GM19351 (cell line): ENCODE data around the gene CLEC4G.

Source experiments
- ATAC-seq: cut with Tn5 transposase; IDR thresholded peaks from one replicate; pipeline ENCODE4 v1.9.1; 2021; ENCODE audit warnings: mild to moderate bottlenecking, moderate library complexity; ENCODE audit not compliant: unreplicated experiment

Gene CLEC4G

DNA sequence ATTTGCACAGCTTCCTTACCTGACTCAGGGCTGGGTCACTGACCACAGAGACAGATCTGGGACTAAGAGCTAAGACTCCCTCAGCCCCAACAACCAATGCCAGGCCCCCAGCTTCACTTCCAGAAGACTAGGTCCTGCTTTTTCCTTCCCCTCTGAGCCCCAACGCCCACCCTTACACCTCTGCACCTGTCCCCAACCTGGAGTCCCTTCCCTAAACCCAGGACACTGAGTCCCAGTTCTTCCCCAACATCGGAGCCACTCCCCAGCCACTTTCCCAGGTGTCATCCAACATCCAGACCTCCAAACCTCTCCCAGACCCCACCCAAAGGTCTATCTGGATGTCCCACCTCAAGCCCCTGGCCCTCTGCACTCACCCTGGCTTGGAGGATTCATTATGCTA lies 32.9 kb downstream of the CLEC4G start:
- ATAC-seq, result no peak

DNA sequence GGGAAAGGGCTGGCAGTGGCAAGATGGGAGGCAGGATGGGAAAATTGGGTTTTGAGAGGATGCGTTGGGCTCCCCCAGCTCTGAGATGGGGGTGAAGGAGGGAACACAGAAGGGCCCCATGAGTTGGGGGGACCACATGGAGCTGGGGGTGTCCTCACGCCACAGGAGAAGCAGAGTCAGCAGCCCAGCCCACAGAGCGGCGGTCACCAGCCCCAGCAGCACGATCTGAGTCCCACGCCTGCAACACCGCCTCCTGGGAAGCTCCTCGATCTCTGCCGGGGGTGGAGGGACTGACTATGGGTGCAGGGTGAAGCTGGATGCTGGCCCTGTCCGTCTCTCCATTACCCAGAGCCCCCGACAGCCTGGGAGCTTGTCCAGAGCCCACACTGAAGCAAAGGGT lies 33.3 kb downstream of the CLEC4G start:
- no peak for ATAC-seq

DNA sequence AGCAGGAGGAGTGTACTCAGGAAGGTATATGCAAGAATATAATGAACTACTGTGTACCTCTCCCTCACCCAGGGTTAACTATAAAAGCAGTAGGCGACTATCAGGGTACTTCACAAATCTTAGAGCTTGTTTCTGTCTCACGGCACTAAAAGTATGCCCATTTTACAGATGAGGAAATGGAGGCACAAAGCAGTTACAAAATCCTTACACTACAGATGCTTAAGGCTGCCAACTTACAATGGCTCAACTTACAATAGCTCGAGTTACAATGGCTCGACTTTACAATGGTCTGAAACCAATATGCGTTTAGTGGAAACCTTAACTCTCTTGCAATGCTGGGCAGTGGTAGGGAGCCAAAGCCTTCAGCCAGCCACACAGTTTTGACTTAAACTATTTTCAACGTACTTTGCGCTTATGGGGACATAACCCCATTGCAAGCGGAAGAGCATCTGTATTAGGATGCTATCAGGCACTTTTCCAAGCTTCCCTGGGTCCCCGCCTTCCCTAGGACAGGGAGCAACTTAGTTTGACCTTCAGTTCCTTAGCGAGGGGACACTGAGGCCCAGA lies 34.1 kb downstream of the CLEC4G start:
- ATAC-seq, result no peak

DNA sequence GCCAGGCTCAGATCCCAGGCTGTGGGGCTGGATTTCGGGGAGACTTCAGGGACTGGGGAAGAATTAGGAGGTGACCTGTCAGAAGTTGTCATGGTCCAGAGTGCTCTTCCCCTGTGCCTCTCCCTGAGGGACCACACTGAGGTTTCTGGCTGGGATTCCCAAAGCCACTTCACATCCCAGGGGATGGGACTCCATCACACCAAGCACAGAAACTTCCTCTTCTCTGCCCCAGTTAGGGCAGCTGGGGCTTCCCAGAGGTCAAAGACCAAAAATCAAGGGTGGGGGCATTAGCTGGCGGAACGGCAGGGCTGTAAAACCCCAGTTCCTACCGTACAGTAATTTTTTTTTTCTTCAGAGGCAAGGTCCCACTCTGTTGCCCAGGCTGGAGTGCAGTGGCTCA lies 37.4 kb downstream of the CLEC4G start:
- no peak for ATAC-seq

DNA sequence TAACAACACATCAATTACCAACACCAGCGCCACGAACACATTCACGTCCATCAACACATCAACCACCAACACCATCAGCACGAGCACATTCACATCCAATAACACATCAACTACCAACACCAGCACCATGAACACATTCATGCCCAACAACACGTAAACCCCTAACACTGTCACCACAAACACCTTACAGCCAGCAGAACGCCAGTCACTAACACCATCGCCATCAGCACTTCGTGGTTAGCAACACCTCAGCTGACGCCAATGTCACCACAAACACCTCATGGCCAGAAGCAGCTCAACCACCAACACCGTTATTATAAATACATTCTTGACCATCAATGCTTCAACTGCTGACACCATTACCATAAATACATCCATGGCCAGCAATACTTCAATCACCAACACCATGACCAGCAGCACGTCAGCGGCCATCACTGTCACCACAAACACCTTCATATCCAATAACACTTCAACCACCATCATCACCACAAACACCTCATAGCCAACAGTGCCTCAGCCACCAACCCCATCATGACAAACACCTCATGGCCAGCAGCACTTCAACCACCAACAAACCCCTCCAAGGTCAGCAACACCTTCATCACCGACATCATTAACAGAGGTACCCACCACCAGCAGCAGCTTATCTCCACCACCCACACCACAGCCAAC lies 39.4 kb downstream of the CLEC4G start:
- ATAC-seq, result no peak

DNA sequence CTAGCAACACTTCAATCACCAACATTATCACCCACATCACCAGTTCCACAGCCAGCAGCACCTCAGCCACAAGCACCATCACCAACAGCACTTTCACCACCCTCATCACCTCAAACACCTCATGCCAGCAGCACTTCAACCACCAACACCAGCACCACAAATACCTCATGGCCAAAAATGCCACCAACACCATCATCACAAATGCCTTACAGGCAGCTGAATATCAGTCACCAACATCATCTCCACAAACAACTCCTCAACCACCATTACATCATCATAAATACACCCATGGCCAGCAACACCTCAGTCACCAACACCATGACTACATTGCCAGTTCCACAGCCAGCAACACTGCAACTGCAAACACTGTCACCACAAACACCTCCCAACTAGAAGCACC lies 40.4 kb downstream of the CLEC4G start:
- no peak for ATAC-seq

DNA sequence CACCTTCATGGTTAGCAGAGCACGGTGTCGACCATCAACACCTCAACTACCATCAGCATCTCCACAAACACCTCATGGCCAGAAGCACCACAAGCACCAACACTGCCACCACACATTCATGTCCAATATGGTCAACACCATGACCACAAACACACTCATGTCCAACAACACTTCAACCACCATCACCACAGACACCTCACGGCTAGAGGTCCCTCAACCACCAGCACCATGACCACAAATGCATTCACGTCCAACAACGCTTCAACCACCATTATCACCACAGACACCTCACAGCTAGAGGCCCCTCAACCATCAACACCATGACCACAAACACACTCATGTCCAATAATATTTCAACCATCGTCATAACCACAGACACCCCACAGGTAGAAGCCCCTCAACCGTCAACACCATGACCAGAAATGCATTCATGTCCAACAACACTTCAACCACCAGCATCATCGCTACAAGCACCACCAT lies 41.1 kb downstream of the CLEC4G start:
- no peak for ATAC-seq

DNA sequence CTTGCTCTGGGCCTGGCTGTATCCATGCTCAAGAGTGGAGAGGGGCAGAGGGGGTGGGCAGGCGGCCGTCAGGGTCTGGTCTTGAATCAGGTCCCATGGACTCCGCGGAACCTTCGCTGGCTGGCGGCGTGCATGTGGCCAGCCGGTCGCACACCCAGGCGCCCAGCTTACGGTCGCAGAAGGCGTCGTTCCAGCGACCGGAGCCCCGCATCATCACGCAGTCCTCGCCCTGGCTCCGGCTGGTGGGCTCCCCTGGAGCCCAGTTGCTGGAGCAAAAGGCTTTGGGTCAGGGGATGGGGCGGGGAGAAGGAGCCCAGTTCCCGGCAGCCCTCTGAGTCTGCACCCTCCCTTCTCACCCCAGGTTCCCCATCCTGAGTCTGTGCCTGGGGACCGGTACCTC lies 42.7 kb downstream of the CLEC4G start:
- ATAC-seq, result no peak

DNA sequence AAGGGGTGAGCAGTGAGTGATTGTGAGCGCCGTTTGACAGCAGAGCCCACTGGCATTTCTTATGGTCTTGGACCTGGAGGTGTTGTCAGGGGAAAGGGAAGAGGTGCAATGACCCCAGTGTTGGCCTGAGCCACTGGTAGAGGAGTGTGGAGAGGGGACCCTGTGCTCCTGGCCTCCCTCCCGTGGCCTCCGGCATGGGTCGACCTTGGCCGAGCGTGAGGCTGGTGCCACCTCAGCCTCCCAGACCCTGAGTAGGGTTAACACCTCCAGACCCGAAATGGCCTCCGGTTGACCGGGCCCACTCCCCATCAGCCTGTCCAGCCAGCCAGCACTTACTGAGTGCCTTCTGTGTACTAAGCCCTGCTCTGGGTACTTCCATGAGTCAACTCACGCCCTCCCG lies 44.7 kb downstream of the CLEC4G start:
- no peak for ATAC-seq

DNA sequence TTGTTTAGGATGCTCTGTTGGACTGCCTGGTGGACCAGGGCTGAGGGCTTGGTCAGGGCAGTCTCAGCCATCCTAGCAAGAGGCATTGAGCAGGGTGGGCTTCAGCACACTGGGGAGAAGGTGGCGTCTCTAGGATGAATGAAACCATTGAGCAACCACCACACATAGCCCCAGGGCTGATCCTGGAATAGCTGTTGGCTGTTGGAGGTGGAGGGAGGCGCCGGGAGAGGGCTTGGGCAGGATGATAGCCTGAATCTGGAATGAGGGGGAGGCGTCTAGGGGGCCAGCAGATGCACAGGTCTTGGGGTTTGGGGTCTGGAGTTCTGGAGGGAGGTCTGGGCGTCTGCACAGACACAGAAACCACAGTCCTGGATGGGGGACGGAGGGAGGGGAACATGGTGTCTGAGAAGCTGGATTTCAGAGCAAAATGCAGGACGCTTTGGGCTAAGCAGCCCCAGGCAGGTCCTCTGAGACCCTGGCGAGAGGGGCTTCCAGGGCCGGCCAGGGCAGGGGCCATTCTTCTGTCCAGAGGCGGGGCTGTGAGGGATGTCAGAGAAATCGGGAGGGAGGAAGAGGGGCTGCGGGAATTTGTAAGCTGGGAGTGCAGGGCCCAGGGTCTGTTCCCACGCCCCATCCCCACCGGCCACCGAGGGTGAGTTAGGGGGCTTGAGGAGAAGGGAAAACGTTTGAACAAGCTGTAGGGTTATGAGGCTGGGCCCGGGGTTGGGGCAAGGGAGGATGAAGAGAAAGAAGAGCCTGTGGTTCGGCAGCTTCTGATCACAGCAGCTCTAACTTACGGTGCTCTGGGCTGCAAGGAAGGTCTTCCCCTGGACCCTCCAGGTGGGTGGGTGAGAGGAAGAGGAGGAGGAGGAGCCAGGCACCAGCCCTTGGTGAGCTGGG lies 46.1 kb downstream of the CLEC4G start:
- no peak for ATAC-seq

DNA sequence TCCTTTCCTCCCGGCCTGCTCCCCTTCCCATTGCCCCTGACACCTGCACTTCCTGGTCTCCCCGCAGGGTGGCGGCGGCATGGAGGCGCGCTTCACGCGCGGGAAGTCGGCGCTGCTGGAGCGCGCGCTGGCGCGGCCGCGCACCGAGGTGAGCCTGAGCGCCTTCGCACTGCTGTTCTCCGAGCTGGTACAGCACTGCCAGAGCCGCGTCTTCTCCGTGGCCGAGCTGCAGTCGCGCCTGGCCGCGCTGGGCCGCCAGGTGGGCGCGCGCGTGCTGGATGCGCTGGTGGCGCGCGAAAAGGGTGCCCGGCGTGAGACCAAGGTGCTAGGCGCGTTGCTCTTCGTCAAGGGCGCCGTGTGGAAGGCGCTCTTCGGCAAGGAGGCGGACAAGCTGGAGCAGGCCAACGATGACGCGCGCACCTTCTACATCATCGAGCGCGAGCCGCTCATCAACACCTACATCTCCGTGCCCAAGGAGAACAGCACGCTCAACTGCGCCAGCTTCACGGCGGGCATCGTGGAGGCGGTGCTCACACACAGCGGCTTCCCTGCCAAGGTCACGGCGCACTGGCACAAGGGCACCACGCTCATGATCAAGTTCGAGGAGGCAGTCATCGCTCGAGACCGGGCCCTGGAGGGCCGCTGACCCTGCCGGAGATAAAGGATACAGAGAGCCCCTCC lies 49.6 kb downstream of the CLEC4G start:
- no peak for ATAC-seq

DNA sequence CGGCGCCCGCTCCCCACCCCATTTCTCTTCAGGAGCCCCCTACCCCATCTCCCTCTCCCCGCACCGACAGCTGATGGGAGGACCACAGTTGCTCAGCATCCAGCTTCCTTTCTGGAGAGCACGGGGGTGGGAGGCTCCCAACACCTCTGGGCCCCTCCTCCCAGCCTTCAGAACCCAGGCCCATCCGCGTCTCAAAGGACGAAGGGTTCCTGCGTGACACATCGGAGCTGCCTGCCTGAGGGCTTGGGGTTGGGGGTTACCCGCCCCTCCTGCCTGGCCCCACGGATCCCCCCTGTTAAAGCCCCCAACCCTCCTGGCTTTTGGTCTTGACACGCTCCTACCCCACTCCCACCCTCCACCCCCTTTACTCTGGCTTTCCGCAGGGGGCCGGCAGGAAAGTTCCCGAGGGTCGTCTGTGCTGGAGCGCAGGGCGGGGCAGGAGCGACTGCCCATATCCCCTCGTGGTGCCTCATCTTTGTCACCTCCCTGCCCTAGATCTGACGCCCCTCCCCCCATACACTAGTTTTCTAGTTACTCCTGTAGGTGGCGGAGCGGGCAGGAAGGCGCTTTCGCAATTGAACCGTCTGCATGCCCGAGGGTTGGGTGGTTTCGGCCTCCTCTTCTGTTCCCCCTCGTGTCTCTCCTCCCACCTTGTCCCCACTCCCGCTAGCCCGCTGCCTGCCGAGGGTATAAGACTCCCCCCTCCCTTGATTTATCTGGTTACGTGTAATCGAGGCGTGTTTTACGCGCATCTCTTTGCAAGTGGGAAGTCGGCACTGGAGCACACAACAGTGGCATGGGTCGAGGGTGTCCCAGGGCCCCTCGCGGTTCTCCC lies 50.4 kb downstream of the CLEC4G start:
- ATAC-seq, result no peak

DNA sequence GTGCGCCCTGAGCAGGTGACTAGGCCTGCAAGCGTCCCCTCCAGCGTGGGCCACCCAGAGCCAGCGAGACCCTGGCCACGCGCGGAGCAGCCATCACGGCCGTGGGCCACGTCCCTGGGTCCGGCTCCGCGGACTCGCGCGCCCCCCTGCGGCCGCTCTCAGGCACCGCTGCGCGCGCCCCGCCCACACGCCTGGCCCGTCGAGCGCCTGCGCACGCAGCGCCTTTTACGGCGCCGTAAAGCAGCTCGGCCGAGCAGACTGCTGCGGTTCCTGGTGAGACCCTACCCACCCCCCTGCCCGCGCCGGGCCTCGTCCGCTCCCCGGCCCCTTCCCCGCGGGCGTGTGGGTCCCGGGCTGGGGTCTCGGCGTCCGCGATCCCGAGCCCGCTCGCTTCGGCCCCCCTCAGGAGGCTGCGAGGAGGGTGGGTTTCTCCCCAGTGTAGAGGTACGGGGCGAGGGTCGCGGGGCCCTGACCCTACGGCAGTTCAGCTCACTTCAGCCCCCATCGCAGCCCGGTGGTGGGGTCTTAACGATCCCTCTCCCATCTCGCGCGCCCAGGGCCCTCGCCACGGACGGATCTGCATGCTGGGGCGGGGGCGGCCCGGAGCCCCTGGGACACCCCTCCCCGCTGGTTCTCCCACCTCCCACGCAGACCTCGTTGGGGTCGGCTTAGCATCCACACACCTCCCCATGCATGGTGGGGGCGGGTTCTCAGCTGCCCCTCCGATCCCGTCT lies 51.1 kb downstream of the CLEC4G start, which contains the start of gene TRAPPC5:
TRAPPC5 (plus strand) TSS at position 228 of the 734 bp plus-strand sequence. CDS start 1,421 bp downstream, outside the sequence.
- ATAC-seq, result peak; percentile 44

DNA sequence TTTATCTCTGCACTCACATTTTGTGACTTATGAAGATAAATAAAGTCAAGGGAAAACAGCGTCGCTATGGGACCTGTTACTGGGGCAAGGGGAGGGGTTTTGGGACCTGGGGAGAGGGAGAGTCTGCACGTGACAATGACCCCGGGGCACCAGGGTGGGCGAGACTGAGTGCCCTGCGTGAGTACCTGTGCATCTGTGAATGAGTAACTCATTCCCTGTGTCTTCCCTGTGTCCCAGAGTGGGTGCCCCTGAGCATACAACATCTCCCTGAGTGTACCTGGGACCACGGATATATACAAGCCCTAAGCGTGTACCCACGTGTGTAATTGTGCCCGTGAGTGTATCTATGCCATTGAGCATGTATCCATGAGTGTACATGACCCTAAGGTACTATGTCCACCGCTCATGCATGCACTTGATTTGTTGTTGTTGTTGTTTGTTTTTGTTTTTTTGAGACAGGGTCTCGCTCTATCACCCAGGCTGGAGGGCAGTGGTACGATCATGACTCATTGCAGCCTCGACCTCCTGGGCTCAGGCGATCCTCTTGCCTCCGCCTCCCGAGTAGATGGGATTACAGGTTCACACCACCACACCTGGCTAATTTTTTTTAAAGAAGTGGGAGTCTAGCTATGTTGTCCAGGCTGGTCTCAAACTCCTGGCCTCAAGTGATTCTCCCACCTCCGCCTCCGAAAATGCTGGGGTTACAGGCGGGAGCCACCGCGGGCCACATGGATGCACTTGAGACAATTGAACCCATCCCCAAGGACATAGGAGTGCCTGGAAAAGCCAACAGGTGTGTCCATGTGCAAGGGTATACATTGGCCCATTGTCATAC lies 51.9 kb downstream of the CLEC4G start:
- ATAC-seq, result no peak

DNA sequence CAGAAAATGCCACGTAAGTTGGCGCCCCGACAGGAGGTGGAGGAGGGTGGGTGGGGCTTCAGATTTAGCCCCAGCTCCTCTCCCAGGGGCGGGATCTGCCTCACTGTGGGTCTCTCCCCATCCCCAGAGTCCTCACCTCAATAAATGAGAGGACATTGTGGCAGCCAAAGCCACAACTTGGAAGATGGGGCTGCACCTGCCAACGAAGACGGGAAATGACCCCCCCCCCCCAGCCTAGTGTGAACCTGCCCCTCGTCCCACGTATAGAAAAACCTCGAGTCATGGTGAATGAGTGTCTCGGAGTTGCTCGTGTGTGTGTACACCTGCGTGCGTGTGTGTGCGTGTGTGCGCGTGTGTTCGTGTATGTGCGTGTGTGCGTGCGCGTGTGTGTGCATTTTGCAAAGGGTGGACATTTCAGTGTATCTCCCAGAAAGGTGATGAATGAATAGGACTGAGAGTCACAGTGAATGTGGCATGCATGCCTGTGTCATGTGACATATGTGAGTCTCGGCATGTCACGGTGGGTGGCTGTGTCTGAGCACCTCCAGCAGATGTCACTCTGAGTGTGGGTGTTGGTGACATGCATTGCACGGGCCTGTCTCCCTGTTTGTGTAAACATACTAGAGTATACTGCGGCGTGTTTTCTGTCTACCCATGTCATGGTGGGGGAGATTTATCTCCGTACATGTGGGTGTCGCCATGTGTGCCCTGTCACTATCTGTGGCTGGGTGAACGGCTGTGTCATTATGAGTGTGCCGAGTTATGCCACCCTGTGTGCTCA lies 52.7 kb downstream of the CLEC4G start:
- ATAC-seq, result no peak
